ENCODE results near the gene C3orf22. TPM values are rescaled to one million over a fixed set of nuclear protein-coding genes. Genes with fewer than 3 reads are reported as not detected.
"Not testable (repeated sequence)": the region's sequence is repeated elsewhere in the genome, so short reads cannot be mapped to it uniquely, and the experiment has no call there.

Gene C3orf22
- total and polyA plus RNA-seq, 9 donors = 0.04 to 0.40 (median 0.21) TPM; not detected in 5

- WGBS, 3 donors = 72 to 90% (median 77%) methylated on average over 3 of the region's 3 CpGs
- Histone ChIP-seq H3K36me3 (no peaks in the 10 kb centered on the region), H3K27ac (no peak overlapping the region), H3K27me3 (no peaks in the 10 kb centered on the region), H3K9me3 (no peaks in the 10 kb centered on the region), H3K4me3 (no peak overlapping the region), H3K4me1 (ENCODE audit: insufficient read depth) (no peaks in the 10 kb centered on the region)
- peak in 1 of 5 donors; percentile 6 for DNase-seq
- intact Hi-C loops (cut with DNase I) = no loop called here
- TF ChIP-seq CTCF (IDR thresholded peaks at IDR 0.05) (no peak), POLR2A (IDR thresholded peaks at IDR 0.05) (no peak), EP300 (IDR thresholded peaks at IDR 0.05) (no peak)
These were observed 22.6 kb downstream of the C3orf22 start for GRCh38 chr3:126536126-126536525.

- TF ChIP-seq POLR2A (IDR thresholded peaks at IDR 0.05) (no peak), EP300 (IDR thresholded peaks at IDR 0.05) (no peak), CTCF (IDR thresholded peaks at IDR 0.05) (no peak)
- Histone ChIP-seq H3K27ac (no peak overlapping the region), H3K27me3 (no peaks in the 10 kb centered on the region), H3K4me1 (ENCODE audit: insufficient read depth) (no peaks in the 10 kb centered on the region), H3K36me3 (no peaks in the 10 kb centered on the region), H3K9me3 (no peaks in the 10 kb centered on the region), H3K4me3 (no peak overlapping the region)
- DNase-seq = peak in 1 of 5 donors; percentile 23
- intact Hi-C loops (cut with DNase I) = no loop called here
These were observed 23.1 kb downstream of the C3orf22 start for GRCh38 chr3:126535636-126536035.

- H3K27ac ChIP-seq; H3K36me3 ChIP-seq; intact Hi-C loops (cut with DNase I); H3K4me3 ChIP-seq; H3K27me3 ChIP-seq; H3K4me1 ChIP-seq (ENCODE audit: insufficient read depth); H3K9me3 ChIP-seq; DNase-seq: not testable (repeated sequence)
- WGBS, 3 donors = 80 to 88% (median 86%) methylated on average over 1 to 7 of the region's 7 CpGs
These were observed 24.0 kb downstream of the C3orf22 start for GRCh38 chr3:126534716-126535115.

GRCh38 chr3:126533506-126533905 lies 25.2 kb downstream of the C3orf22 start:
- Histone ChIP-seq H3K27me3 (no peaks in the 10 kb centered on the region), H3K4me3 (no peak overlapping the region), H3K27ac (no peak overlapping the region), H3K36me3 (no peaks in the 10 kb centered on the region), H3K4me1 (ENCODE audit: insufficient read depth) (no peaks in the 10 kb centered on the region), H3K9me3 (no peaks in the 10 kb centered on the region)
- TF ChIP-seq POLR2A (IDR thresholded peaks at IDR 0.05) = no peak
- TF ChIP-seq CTCF (IDR thresholded peaks at IDR 0.05) = no peak
- no peak for TF ChIP-seq EP300 (IDR thresholded peaks at IDR 0.05)
- no peak for DNase-seq
- intact Hi-C loops (cut with DNase I) = no loop called here

GRCh38 chr3:126531051-126531330 lies 27.7 kb downstream of the C3orf22 start:
- H3K27ac ChIP-seq = no peak overlapping the region
- H3K27me3 ChIP-seq = no peaks in the 10 kb centered on the region
- H3K4me3 ChIP-seq = no peak overlapping the region
- DNase-seq = no peak
- H3K9me3 ChIP-seq = no peaks in the 10 kb centered on the region
- no peaks in the 10 kb centered on the region for H3K4me1 ChIP-seq (ENCODE audit: insufficient read depth)
- TF ChIP-seq POLR2A (IDR thresholded peaks at IDR 0.05) (no peak), EP300 (IDR thresholded peaks at IDR 0.05) (no peak), CTCF (IDR thresholded peaks at IDR 0.05) (no peak)
- no peaks in the 10 kb centered on the region for H3K36me3 ChIP-seq
- 90 to 92% (median 91%) methylated on average over 6 of the region's 6 CpGs for WGBS, 3 donors
- intact Hi-C loops (cut with DNase I) = no loop called here

Data from ovary (tissue), 9 donors.